Activated CD4-positive, alpha-beta T cell treated with anti-CD3 and anti-CD28 coated beads, Interleukin-2, amount 10 ng/mL, durations not matched to agents 7 days and 5 days (primary cell): Measurements from ENCODE around the gene LRBA. TPM values are rescaled to one million over a fixed set of nuclear protein-coding genes. Genes with fewer than 3 reads are reported as not detected.
A peak's percentile ranks its signal among the peaks of the same experiment; 100 is the strongest.
"Not testable (repeated sequence)": the region's sequence is repeated elsewhere in the genome, so short reads cannot be mapped to it uniquely, and the experiment has no call there.

ENCODE experiments used
- CTCF ChIA-PET: fragments of 350-600 bp; sonication (Branson Sonifier 250); formaldehyde crosslinking; loops from one replicate; lab custom pipeline; 2021; ENCODE audit warnings: antibody characterized with exemption; lab: Charles Lee
- POLR2A ChIA-PET: fragments of 350-600 bp; sonication (Branson Sonifier 250); formaldehyde crosslinking; loops from one replicate; lab custom pipeline; 2021; ENCODE audit warnings: antibody characterized with exemption; lab: Charles Lee
- DNase-seq: peaks from one replicate; pipeline ENCODE4 v3.0.0-alpha.2; 2020
- H3K27ac Mint-ChIP-seq: one replicate; pipeline ENCODE4 v1.8.0; 2021; ENCODE audit warnings: mild to moderate bottlenecking, moderate library complexity, mixed read lengths
- H3K27me3 Mint-ChIP-seq: one replicate; pipeline ENCODE4 v1.8.0; 2021; ENCODE audit warnings: mixed read lengths
- H3K36me3 Mint-ChIP-seq: one replicate; pipeline ENCODE4 v1.8.0; 2021; ENCODE audit warnings: low read depth, mixed read lengths
- H3K4me1 Mint-ChIP-seq: one replicate; pipeline ENCODE4 v1.8.0; 2021; ENCODE audit warnings: mixed read lengths
- H3K4me3 Mint-ChIP-seq: one replicate; pipeline ENCODE4 v1.8.0; 2021; ENCODE audit warnings: mild to moderate bottlenecking, moderate library complexity, mixed read lengths
- H3K9me3 Mint-ChIP-seq: one replicate; pipeline ENCODE4 v1.8.0; 2021; ENCODE audit warnings: mixed read lengths
- total RNA-seq, 2 experiments: library from RNA; stranded (reverse); gene quantifications; one replicate each; pipeline ENCODE4 v1.2.3, GENCODE V29; 2021

LRBA gene
- total RNA-seq, 2 experiments from 2014 or later, result 44.7 to 49.6 TPM

- ChIA-PET CTCF (no interaction called here), POLR2A (no interaction called here)
- Mint-ChIP-seq H3K36me3 (peaks cover 1% of the 10 kb centered on the region), H3K27me3 (no peaks in the 10 kb centered on the region), H3K9me3 (no peaks in the 10 kb centered on the region), H3K4me1 (no peaks in the 10 kb centered on the region), H3K27ac (no peak overlapping the region), H3K4me3 (no peak overlapping the region)
- no peak for DNase-seq
Measured at GRCh38 chr4:150419939-150420338, 595.1 kb downstream of the LRBA start.

- POLR2A ChIA-PET, result no interaction called here
- peaks cover 1% of the 10 kb centered on the region for H3K36me3 Mint-ChIP-seq
- no peaks in the 10 kb centered on the region for H3K27me3 Mint-ChIP-seq
- H3K27ac Mint-ChIP-seq, result no peak overlapping the region
- no peak for DNase-seq
- H3K9me3 Mint-ChIP-seq, result no peaks in the 10 kb centered on the region
- no peak overlapping the region for H3K4me3 Mint-ChIP-seq
- CTCF ChIA-PET, result no interaction called here
- H3K4me1 Mint-ChIP-seq, result no peaks in the 10 kb centered on the region
Measured at GRCh38 chr4:150418757-150419410, 596.2 kb downstream of the LRBA start.

- H3K27ac Mint-ChIP-seq, result no peak overlapping the region
- CTCF ChIA-PET, result no interaction called here
- POLR2A ChIA-PET, result no interaction called here
- no peaks in the 10 kb centered on the region for H3K4me1 Mint-ChIP-seq
- H3K36me3 Mint-ChIP-seq, result peaks cover 1% of the 10 kb centered on the region
- no peak overlapping the region for H3K4me3 Mint-ChIP-seq
- no peaks in the 10 kb centered on the region for H3K9me3 Mint-ChIP-seq
- DNase-seq, result no peak
- H3K27me3 Mint-ChIP-seq, result no peaks in the 10 kb centered on the region
Measured at GRCh38 chr4:150415213-150415612, 599.9 kb downstream of the LRBA start.

GRCh38 chr4:150411520-150411919 is 603.6 kb downstream of the LRBA start:
- no peaks in the 10 kb centered on the region for H3K27me3 Mint-ChIP-seq
- no peaks in the 10 kb centered on the region for H3K4me1 Mint-ChIP-seq
- H3K27ac Mint-ChIP-seq, result no peak overlapping the region
- H3K36me3 Mint-ChIP-seq, result peaks cover 1% of the 10 kb centered on the region
- DNase-seq, result no peak
- POLR2A ChIA-PET, result no interaction called here
- H3K4me3 Mint-ChIP-seq, result no peak overlapping the region
- CTCF ChIA-PET, result interaction anchor here (0.5 kb wide), 1 partner anchor 82 kb away, joined by 3 read pairs; no protein-coding TSS in a partner anchor
- H3K9me3 Mint-ChIP-seq, result no peaks in the 10 kb centered on the region

- ChIA-PET CTCF (no interaction called here), POLR2A (no interaction called here)
- DNase-seq, result peak; percentile 13
- Mint-ChIP-seq H3K27ac (no peak overlapping the region), H3K27me3 (no peaks in the 10 kb centered on the region), H3K9me3 (no peaks in the 10 kb centered on the region), H3K36me3 (peaks cover 6% of the 10 kb centered on the region), H3K4me1 (no peaks in the 10 kb centered on the region), H3K4me3 (no peak overlapping the region)
Measured at GRCh38 chr4:150402871-150403272, 612.2 kb downstream of the LRBA start.

- no peak for DNase-seq
- ChIA-PET CTCF (interaction anchor here (1.1 kb wide), 1 partner anchor 27 kb away, joined by 3 read pairs; no protein-coding TSS in a partner anchor), POLR2A (no interaction called here)
- H3K27ac Mint-ChIP-seq, result no peak overlapping the region
- H3K9me3 Mint-ChIP-seq, result no peaks in the 10 kb centered on the region
- H3K27me3 Mint-ChIP-seq, result no peaks in the 10 kb centered on the region
- H3K4me3 Mint-ChIP-seq, result no peak overlapping the region
- H3K4me1 Mint-ChIP-seq, result peaks cover 2% of the 10 kb centered on the region
- H3K36me3 Mint-ChIP-seq, result peaks cover 6% of the 10 kb centered on the region
Measured at GRCh38 chr4:150401083-150401687, 613.9 kb downstream of the LRBA start.

GRCh38 chr4:150395872-150396271 is 619.2 kb downstream of the LRBA start:
- Mint-ChIP-seq H3K27me3 (no peaks in the 10 kb centered on the region), H3K4me3 (no peak overlapping the region), H3K4me1 (peaks cover 2% of the 10 kb centered on the region), H3K36me3 (peaks cover 6% of the 10 kb centered on the region), H3K9me3 (peaks cover 9% of the 10 kb centered on the region), H3K27ac (no peak overlapping the region)
- CTCF ChIA-PET, result no interaction called here
- POLR2A ChIA-PET, result no interaction called here
- no peak for DNase-seq

- Mint-ChIP-seq H3K4me1 (peaks cover 2% of the 10 kb centered on the region), H3K27ac (no peak overlapping the region), H3K9me3 (peaks cover 9% of the 10 kb centered on the region), H3K27me3 (no peaks in the 10 kb centered on the region), H3K36me3 (peaks cover 3% of the 10 kb centered on the region), H3K4me3 (no peak overlapping the region)
- CTCF ChIA-PET, result no interaction called here
- POLR2A ChIA-PET, result no interaction called here
- DNase-seq, result no peak
Measured at GRCh38 chr4:150394046-150394445, 621.0 kb downstream of the LRBA start.

- peaks cover 10% of the 10 kb centered on the region for H3K36me3 Mint-ChIP-seq
- H3K9me3 Mint-ChIP-seq, result peaks cover 9% of the 10 kb centered on the region
- H3K4me1 Mint-ChIP-seq, result no peaks in the 10 kb centered on the region
- DNase-seq, result no peak
- no peak overlapping the region for H3K4me3 Mint-ChIP-seq
- ChIA-PET POLR2A (no interaction called here), CTCF (no interaction called here)
- no peaks in the 10 kb centered on the region for H3K27me3 Mint-ChIP-seq
- no peak overlapping the region for H3K27ac Mint-ChIP-seq
Measured at GRCh38 chr4:150391052-150391451, 624.0 kb downstream of the LRBA start.

GRCh38 chr4:150390531-150390910 is 624.6 kb downstream of the LRBA start:
- Mint-ChIP-seq H3K36me3 (peaks cover 10% of the 10 kb centered on the region), H3K9me3 (peaks cover 9% of the 10 kb centered on the region)

GRCh38 chr4:150389896-150390530 is 625.1 kb downstream of the LRBA start:
- peaks cover 10% of the 10 kb centered on the region for H3K36me3 Mint-ChIP-seq
- no peaks in the 10 kb centered on the region for H3K4me1 Mint-ChIP-seq
- ChIA-PET CTCF (no interaction called here), POLR2A (no interaction called here)
- H3K4me3 Mint-ChIP-seq, result no peak overlapping the region
- H3K27me3 Mint-ChIP-seq, result no peaks in the 10 kb centered on the region
- H3K9me3 Mint-ChIP-seq, result peaks cover 9% of the 10 kb centered on the region
- H3K27ac Mint-ChIP-seq, result no peak overlapping the region
- DNase-seq, result no peak

More at GRCh38 chr4:150390531-150390910, 624.6 kb downstream of the LRBA start:
- no peak for DNase-seq
- ChIA-PET CTCF (no interaction called here), POLR2A (no interaction called here)
- no peak overlapping the region for H3K27ac Mint-ChIP-seq
- no peak overlapping the region for H3K4me3 Mint-ChIP-seq
- H3K4me1 Mint-ChIP-seq, result no peaks in the 10 kb centered on the region
- no peaks in the 10 kb centered on the region for H3K27me3 Mint-ChIP-seq

- ChIA-PET POLR2A (no interaction called here), CTCF (no interaction called here)
- Mint-ChIP-seq H3K36me3 (peaks cover 10% of the 10 kb centered on the region), H3K27me3 (no peaks in the 10 kb centered on the region), H3K27ac (no peak overlapping the region), H3K4me3 (no peak overlapping the region), H3K9me3 (peaks cover 9% of the 10 kb centered on the region), H3K4me1 (no peaks in the 10 kb centered on the region)
- no peak for DNase-seq
Measured at GRCh38 chr4:150387981-150388380, 627.1 kb downstream of the LRBA start.

GRCh38 chr4:150386415-150386814 is 628.7 kb downstream of the LRBA start:
- CTCF ChIA-PET, H3K4me1 Mint-ChIP-seq, H3K4me3 Mint-ChIP-seq, DNase-seq, H3K36me3 Mint-ChIP-seq, H3K27ac Mint-ChIP-seq, POLR2A ChIA-PET, H3K27me3 Mint-ChIP-seq, H3K9me3 Mint-ChIP-seq: not testable (repeated sequence)
